Measurements from ENCODE around the gene CLCN2. TPM values are rescaled to one million over a fixed set of nuclear protein-coding genes. Genes with fewer than 3 reads are reported as not detected.

Gene CLCN2
- total RNA-seq, 1 experiment from 2014 or later: 22.3 TPM

GRCh38 chr3:184298759-184299487, 62.5 kb downstream of the CLCN2 start, which contains the start of gene PSMD2:
PSMD2 (plus strand) TSS chr3:184299241; CDS start chr3:184299267, 26 bp downstream.
- Histone ChIP-seq H3K4me3 (ENCODE audit: insufficient read depth, low read depth, low read length) (peak within 1 kb of the TSS; percentile 92), H3K27me3 (ENCODE audit: control insufficient read depth, insufficient read depth, low read length) (no peaks in the 10 kb centered on the region; the same call in 1 of the 2 replicates), H3K36me3 (replicated peaks; ENCODE audit: control insufficient read depth, insufficient read depth, low read length) (peaks cover 33% of the 10 kb centered on the region)
- peak; percentile 100 for DNase-seq

- Histone ChIP-seq H3K27me3 (ENCODE audit: control insufficient read depth, insufficient read depth, low read length) (no peaks in the 10 kb centered on the region; the same call in 1 of the 2 replicates), H3K36me3 (replicated peaks; ENCODE audit: control insufficient read depth, insufficient read depth, low read length) (peaks cover 11% of the 10 kb centered on the region), H3K4me3 (ENCODE audit: insufficient read depth, low read depth, low read length) (no peak overlapping the region)
- DNase-seq: no peak
These were observed 64.8 kb downstream of the CLCN2 start for GRCh38 chr3:184296616-184297015.

Other genes starting within 250 kb of the CLCN2 start
- 58.4 and 65.6 TPM in 2 replicates for gene EIF2B5, start 226.2 kb downstream of the CLCN2 start, total RNA-seq (2014; rRNA removed; shearing (Covaris generic))
- gene DVL3, start 206.2 kb downstream of the CLCN2 start, total RNA-seq (2014; rRNA removed; shearing (Covaris generic)): 40.6 and 44.4 TPM in 2 replicates
- 567 and 667 TPM in 2 replicates for gene AP2M1, start 186.8 kb downstream of the CLCN2 start, total RNA-seq (2014; rRNA removed; shearing (Covaris generic))
- gene ABCF3, start 175.4 kb downstream of the CLCN2 start, total RNA-seq (2014; rRNA removed; shearing (Covaris generic)): 31.1 and 38.8 TPM in 2 replicates
- gene VWA5B2, start 132.0 kb downstream of the CLCN2 start, total RNA-seq (2014; rRNA removed; shearing (Covaris generic)): 0.41 TPM in 1 of 2 replicates, not detected in the other
- gene ALG3, start 112.6 kb downstream of the CLCN2 start, total RNA-seq (2014; rRNA removed; shearing (Covaris generic)): 59.8 and 62.7 TPM in 2 replicates
- gene EEF1AKMT4, start 111.9 kb downstream of the CLCN2 start, total RNA-seq (2014; rRNA removed; shearing (Covaris generic)): 10.1 and 15.2 TPM in 2 replicates
- 1.5 and 1.6 TPM in 2 replicates for gene CAMK2N2, start 100.1 kb downstream of the CLCN2 start, total RNA-seq (2014; rRNA removed; shearing (Covaris generic))
- gene ECE2, start 85.6 kb downstream of the CLCN2 start, total RNA-seq (2014; rRNA removed; shearing (Covaris generic)): not detected in 2 replicates
- 378 and 392 TPM in 2 replicates for gene PSMD2, start 62.4 kb downstream of the CLCN2 start, total RNA-seq (2014; rRNA removed; shearing (Covaris generic))
- gene EIF4G1, start 47.0 kb downstream of the CLCN2 start, total RNA-seq (2014; rRNA removed; shearing (Covaris generic)): 359 and 392 TPM in 2 replicates
- 36.9 and 41.1 TPM in 2 replicates for gene FAM131A, start 24.0 kb downstream of the CLCN2 start, total RNA-seq (2014; rRNA removed; shearing (Covaris generic))
- gene POLR2H, start 105 bp upstream of the CLCN2 start, total RNA-seq (2014; rRNA removed; shearing (Covaris generic)): 92.8 and 100 TPM in 2 replicates
- 0.80 and 1.3 TPM in 2 replicates for gene THPO, start 16.6 kb upstream of the CLCN2 start, total RNA-seq (2014; rRNA removed; shearing (Covaris generic))
- 4.5 and 10.5 TPM in 2 replicates for gene CHRD, start 18.4 kb upstream of the CLCN2 start, total RNA-seq (2014; rRNA removed; shearing (Covaris generic))
- gene EPHB3, start 200.2 kb upstream of the CLCN2 start, total RNA-seq (2014; rRNA removed; shearing (Covaris generic)): 8.4 and 11.1 TPM in 2 replicates

All from H7 (cell line).